Hepatocyte (in vitro differentiated cells): Measurements from ENCODE around the gene SIN3B.

Experiments
- CTCF ChIP-seq: fragments of 200-600 bp; sonication (generic); IDR thresholded peaks from 2 replicates; pipeline ENCODE4 v1.5.1; 2016; ENCODE audit warnings: antibody characterized with exemption, mild to moderate bottlenecking; ENCODE audit not compliant: poor library complexity
- EZH2 ChIP-seq: fragments of 200-600 bp; sonication (generic); IDR thresholded peaks from 2 replicates; pipeline ENCODE4 v1.6.1; 2016; ENCODE audit warnings: antibody characterized with exemption, mild to moderate bottlenecking, borderline replicate concordance
- EZH2phosphoT487 ChIP-seq: fragments of 200-600 bp; sonication (generic); IDR thresholded peaks from one replicate; pipeline ENCODE4 v1.6.1; 2018; ENCODE audit warnings: antibody characterized with exemption, mild to moderate bottlenecking, low read depth, moderate library complexity; ENCODE audit not compliant: unreplicated experiment, severe bottlenecking

GRCh38 chr19:16836115-16837034 is 7.2 kb downstream of the SIN3B start:
- TF ChIP-seq CTCF (no peak), EZH2 (no peak), EZH2phosphoT487 (no peak)
